Right atrium auricular region (tissue), 2 donors: ENCODE data around the gene TMUB2. TPM values are rescaled to one million over a fixed set of nuclear protein-coding genes. Genes with fewer than 3 reads are reported as not detected.

Experiments used
- DNase-seq: peaks from one replicate; pipeline ENCODE4 v3.0.0-alpha.2; 2019; ENCODE audit warnings: low spot score
- H3K27ac ChIP-seq, 2 donors: fragments of 200-600 bp; sonication (generic); 1 replicate in 1 of 2; 2 replicates in 1 of 2; pipeline ENCODE4 v1.5.1; 2016 to 2019
- H3K27me3 ChIP-seq, 2 donors: fragments of 200-600 bp; sonication (generic); one replicate each; pipeline versions ENCODE4 v1.5.1 to v1.6.0; 2017 to 2019
- H3K36me3 ChIP-seq: fragments of 200-600 bp; sonication (generic); one replicate; pipeline ENCODE4 v1.5.1; 2016
- H3K4me1 ChIP-seq, 2 donors: fragments of 200-600 bp; sonication (generic); one replicate each; pipeline versions ENCODE4 v1.5.1 to v1.6.0; 2017 to 2019
- H3K4me3 ChIP-seq, 2 donors: fragments of 200-600 bp; sonication (generic); 1 replicate in 1 of 2; 2 replicates in 1 of 2; pipeline ENCODE4 v1.5.1; 2017 to 2019; ENCODE audit warnings: mild to moderate bottlenecking in 1 of 2, moderate library complexity in 1 of 2
- H3K9me3 ChIP-seq, 2 donors: fragments of 200-600 bp; sonication (generic); one replicate each; pipeline ENCODE4 v1.5.1; 2019
- total RNA-seq, 2 donors: library from RNA; depleted of rRNA; stranded (reverse); fragments of >200 nt; gene quantifications; one replicate each; pipeline ENCODE4 v1.1.0, GENCODE V29; 2016
- TF ChIP-seq, protein P1 (sequence below), 2 donors: fragments of 200-600 bp; sonication (generic); IDR thresholded peaks; one replicate each; pipeline ENCODE4 v1.5.1; 2019; ENCODE audit warnings: antibody characterized with exemption in 2 of 2

Gene TMUB2
- total RNA-seq, 2 donors from 2014 or later: 26.4 to 26.6 TPM

GRCh38 chr17:44213403-44214229, 26.8 kb downstream of the TMUB2 start:
- no peaks in the 10 kb centered on the region for H3K9me3 ChIP-seq
- DNase-seq: no peak
- TF ChIP-seq, protein P1, sequence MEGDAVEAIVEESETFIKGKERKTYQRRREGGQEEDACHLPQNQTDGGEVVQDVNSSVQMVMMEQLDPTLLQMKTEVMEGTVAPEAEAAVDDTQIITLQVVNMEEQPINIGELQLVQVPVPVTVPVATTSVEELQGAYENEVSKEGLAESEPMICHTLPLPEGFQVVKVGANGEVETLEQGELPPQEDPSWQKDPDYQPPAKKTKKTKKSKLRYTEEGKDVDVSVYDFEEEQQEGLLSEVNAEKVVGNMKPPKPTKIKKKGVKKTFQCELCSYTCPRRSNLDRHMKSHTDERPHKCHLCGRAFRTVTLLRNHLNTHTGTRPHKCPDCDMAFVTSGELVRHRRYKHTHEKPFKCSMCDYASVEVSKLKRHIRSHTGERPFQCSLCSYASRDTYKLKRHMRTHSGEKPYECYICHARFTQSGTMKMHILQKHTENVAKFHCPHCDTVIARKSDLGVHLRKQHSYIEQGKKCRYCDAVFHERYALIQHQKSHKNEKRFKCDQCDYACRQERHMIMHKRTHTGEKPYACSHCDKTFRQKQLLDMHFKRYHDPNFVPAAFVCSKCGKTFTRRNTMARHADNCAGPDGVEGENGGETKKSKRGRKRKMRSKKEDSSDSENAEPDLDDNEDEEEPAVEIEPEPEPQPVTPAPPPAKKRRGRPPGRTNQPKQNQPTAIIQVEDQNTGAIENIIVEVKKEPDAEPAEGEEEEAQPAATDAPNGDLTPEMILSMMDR (IDR thresholded peaks at IDR 0.05): no peak
- H3K36me3 ChIP-seq: peaks cover 56% of the 10 kb centered on the region
- peaks cover 3 to 38% of the 10 kb centered on the region in 2 donors for H3K4me1 ChIP-seq
- no peak overlapping the region for H3K27ac ChIP-seq
- H3K27me3 ChIP-seq: no peaks in the 10 kb centered on the region
- H3K4me3 ChIP-seq: no peak overlapping the region

DNA sequence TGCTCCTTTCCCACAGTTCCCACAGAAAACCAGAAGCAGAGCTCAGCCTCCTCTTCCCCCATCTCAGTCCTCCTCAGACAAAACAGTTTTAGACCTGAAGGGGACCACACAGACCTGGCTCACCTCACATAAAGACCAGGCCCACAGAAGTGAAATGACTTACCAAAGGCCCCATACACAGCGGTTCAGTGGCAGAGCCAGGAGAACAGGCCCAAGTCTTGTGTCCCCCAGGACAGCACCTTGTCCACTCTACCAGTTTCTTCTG, 27.4 kb downstream of the TMUB2 start:
- H3K36me3 ChIP-seq: peaks cover 51% of the 10 kb centered on the region
- H3K27ac ChIP-seq: no peak overlapping the region
- DNase-seq: no peak
- H3K4me1 ChIP-seq: peaks cover 3 to 38% of the 10 kb centered on the region in 2 donors
- H3K9me3 ChIP-seq: no peaks in the 10 kb centered on the region
- TF ChIP-seq, protein P1 (IDR thresholded peaks at IDR 0.05): no peak
- H3K27me3 ChIP-seq: no peaks in the 10 kb centered on the region
- no peak overlapping the region for H3K4me3 ChIP-seq

DNA sequence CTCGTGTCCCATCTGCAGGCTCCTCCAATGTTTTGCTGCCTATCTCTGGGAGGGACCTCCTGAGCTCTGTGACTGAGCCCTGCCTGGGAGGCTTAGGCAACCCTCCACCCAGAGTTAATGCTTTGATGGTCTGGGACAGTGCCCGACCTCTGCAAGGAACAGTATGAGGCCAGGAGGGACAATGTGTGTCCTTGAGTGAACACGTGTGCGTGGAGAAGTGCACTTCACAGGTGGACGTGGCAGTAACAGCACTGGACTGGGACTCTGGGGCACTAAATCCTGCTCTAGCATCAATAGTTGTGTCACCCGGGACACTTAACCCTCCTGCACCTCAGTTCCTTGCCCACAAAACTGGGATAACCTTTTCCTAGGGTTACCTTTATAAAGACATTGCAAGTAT, 28.1 kb downstream of the TMUB2 start:
- Histone ChIP-seq H3K4me1 (peaks cover 3 to 36% of the 10 kb centered on the region in 2 donors), H3K27me3 (no peaks in the 10 kb centered on the region), H3K4me3 (no peak overlapping the region), H3K9me3 (no peaks in the 10 kb centered on the region), H3K36me3 (peaks cover 43% of the 10 kb centered on the region), H3K27ac (no peak overlapping the region)
- DNase-seq: no peak
- TF ChIP-seq, protein P1 (IDR thresholded peaks at IDR 0.05): no peak

GRCh38 chr17:44216173-44216572, 29.4 kb downstream of the TMUB2 start:
- Histone ChIP-seq H3K27ac (no peak overlapping the region), H3K4me1 (peaks cover 3 to 24% of the 10 kb centered on the region in 2 donors), H3K36me3 (peaks cover 38% of the 10 kb centered on the region), H3K4me3 (no peak overlapping the region), H3K27me3 (no peaks in the 10 kb centered on the region), H3K9me3 (no peaks in the 10 kb centered on the region)
- TF ChIP-seq, protein P1 (IDR thresholded peaks at IDR 0.05): no peak
- DNase-seq: no peak

DNA sequence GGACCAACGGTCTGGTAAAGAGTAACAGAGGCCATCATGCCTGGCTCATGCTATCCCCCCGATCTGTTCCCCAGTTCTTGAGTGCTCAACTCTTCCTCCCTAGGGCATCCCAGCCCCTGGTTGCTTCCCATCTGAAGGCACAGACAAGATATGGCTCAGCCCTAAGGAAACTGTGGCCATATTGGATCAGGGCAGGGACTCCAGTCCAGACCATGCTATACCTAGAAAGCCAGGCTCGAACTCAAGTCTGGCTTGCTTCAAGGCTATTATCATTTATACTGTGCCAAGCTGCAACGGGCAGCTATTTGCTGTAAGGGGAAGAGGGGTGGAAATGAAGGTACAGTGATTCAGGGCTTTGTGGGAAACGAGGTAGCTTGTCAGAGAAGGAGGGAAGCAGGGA, 29.9 kb downstream of the TMUB2 start:
- Histone ChIP-seq H3K36me3 (peaks cover 33% of the 10 kb centered on the region), H3K27ac (no peak overlapping the region), H3K27me3 (no peaks in the 10 kb centered on the region), H3K4me1 (peaks cover 3 to 23% of the 10 kb centered on the region in 2 donors), H3K4me3 (no peak overlapping the region), H3K9me3 (no peaks in the 10 kb centered on the region)
- no peak for DNase-seq
- TF ChIP-seq, protein P1 (IDR thresholded peaks at IDR 0.05): no peak
